NOMO-1 treated with DMSO at 0.1 percent for 48 hours (cell line): ENCODE results near the gene TFAP2D.

ENCODE experiments used
- DNase-seq: peaks from one replicate; lab custom pipeline; 2025; ENCODE audit not compliant: unreplicated experiment; lab: John Stamatoyannopoulos, UW

The TFAP2D gene

DNA sequence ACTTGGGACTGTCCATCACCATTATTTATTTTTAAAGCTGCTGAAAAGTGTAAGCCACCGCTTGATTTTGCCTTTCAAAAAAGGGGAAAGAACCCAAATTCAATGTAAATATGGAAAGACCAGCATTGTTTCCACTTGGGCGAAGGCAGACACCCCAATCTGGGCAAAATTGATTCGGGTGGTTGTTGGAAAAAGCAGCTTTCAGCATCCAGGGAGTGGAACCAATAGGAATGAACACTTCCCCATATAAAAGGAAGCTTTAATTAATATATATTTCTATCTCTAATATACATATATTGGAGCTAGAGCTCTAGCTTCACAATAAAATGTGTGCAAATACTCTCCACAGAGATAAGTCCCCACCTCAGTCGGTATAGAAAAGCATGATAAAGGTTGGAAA lies at the start of gene TFAP2D:
TFAP2D (plus strand) TSS at position 301 of the 400 bp plus-strand sequence. CDS start 530 bp downstream, outside the sequence.
- DNase-seq, result no peak

DNA sequence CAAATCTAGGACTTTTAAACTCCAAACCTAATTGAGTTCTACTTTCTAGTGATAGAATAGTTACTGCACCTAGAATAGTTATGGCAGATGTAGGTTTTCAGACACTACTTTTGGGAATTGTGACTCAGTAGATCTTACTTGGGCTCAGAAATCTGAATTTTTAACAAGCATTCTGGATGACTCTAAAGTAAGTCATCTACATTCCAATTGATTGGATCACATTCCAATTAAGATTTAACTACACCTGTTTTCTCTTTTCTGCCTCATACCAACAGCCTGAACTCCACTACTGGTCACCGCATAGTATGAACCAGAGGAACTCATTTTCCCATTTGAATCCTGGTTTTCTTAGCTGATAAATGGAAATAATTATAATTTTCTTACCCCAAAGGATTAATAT lies 49.5 kb upstream of the TFAP2D start:
- no peak for DNase-seq

DNA sequence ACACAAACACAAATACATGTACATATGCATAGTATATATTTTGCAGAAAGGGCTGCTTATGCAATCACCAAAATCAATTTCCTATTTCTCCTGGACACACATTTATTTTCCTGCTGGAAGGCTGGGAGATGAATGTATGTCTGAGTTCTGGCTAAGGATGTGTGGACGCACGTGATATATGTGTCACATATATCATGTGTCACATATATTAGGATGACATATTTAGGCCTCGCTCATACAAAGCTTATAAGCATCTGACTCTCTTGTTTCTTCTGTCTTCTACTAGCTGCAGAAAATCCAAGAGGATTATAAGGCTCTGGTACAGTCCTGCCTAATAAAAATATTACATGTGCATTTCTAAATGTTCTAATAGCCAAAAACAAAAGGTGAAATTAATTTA lies 47.2 kb upstream of the TFAP2D start:
- no peak for DNase-seq

DNA sequence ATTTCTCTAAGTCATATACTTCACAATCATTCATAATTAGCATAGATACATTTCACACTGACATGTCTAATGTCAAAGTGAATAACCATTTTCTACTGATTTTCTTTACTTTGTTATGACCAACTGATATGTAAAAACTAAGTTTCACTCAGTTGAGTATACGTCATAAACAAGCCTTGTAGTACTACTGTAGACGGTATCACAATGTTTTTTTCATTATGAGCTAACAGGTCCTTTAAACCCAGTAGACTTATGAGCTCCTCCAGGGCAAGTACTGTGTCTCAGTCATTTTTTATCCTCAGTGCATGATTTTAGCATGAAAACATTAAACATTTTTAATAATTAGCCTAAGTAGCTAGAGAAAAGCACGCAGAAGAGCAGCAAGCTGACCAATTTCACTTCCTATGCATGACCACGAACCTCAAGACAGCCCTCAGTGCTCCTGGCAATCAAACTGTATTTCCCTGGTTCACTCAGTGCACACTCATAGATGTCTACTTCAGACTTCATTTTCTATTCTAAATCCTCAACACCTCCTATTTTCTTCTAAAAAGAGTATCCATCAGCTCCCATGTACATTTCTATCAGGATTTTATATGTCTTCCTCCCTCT lies 32.0 kb upstream of the TFAP2D start:
- DNase-seq, result no peak

DNA sequence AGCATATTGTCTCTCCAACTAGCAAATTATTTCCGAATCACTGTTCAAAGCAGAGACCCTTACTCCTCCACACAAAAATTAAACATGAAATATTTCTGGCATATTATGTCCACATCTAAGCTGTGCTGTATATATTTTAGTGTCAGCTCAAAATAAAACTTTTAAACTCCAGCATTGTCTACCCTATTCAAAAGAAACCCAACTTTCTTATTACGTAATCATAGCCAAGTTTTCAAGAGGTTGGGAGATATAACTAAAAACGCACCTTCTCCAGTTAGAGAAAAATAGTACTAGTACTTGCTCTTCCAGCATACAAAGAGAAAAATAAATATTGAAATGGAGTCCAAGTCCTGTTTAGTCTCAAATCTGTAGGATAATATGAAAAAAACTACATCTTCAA lies 24.1 kb upstream of the TFAP2D start:
- no peak for DNase-seq

DNA sequence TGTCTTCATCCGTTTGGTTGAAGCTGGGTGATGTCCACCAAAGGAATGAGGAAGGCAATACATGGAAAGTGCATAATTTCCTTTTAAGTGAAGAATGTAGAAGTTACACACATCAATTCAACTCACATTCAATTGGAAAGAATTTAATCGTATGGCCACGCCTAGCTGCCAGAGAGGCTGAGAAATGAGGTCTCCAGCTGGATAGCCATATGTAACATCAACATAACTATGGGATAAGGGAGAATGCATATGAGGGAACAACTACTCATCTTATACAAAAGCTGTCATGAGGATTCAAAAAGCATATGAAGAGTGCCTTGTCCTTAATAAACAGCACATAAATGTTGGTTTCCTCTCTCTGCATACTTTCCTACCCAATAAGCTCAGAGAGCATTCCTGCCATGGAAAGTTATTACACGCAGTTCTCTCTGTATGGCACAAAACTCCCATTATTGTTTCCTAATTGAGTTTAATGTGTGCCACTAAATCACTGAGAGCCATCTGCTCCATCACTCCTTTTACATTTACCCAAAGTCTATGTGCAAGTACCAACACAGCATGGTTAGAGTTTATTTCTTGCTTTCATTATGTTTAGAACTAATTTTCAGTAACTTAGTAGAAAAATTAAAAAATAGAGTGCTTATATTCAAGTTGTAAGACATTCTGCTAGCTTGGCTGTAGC lies 21.4 kb upstream of the TFAP2D start:
- DNase-seq, result no peak

DNA sequence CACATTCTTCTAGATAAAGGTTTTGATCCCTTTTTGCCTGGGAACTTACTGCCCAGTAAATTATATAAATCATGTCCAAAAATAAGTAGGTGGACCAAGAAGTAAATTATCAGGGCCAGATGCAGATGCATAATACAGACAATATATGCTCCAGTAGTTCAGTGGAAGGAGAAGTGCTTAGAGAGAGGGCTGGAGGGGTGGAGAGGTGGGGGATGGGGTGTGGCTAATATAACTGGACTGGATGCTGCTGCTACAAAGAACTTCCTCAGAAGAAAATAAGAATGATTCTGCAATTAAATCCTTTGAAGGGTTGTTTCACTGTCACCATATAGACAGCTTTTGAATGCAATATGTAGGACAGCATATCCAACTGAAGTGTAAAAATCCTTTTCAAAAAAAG lies 14.8 kb upstream of the TFAP2D start:
- no peak for DNase-seq

DNA sequence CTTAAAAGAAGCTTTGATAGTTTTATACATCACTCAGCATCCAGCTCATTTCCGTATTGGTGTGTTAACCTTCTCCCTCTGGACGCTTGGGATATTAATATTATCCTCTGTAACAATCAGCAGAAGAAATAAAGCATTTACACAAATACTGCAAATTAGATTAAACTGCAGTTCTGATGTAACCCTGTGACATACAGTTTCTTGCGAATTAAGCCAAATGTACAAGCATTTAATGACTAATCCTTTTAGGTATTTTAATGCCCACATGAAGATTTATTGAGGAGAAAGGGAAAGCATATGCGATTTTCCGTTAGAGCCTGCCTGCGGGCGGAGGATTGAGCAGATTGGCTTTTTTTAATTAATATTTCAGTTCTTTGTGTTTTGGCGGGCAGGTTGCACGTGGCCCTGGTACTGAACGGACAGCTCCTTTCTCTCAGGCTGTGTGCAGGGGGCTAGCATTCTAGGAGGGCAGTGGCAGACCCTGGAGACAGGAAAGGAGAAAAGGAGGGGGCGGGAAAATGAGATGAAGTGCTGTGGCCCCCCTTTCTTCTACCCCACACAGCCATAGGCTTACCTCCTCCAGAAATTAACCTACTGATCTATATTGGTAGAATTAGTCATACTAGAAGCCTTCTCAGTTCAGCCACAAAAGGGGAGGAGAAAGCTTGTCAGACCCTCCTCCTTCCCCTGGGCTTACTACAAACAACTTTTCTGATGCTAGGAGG lies 14.1 kb upstream of the TFAP2D start:
- DNase-seq, result no peak

DNA sequence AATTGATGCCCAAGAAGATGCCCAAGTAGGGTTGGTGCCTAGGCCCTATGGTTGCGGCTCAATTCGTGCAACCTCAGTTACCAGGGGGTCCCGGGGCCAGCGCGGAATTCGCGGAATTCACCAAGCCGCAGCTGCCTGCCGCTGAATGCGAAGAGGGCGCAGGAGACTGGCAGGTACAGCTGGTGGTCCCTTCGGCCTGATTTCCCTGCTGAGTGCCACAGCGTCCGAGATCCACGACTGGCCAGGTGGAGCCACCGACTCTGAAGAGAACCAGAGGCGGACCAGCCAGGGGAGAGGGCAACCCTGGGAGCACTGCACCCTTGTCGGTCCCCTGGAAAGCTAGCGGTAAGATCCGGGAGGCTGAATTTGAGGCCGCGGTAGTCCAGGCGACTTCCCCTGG lies 6.8 kb upstream of the TFAP2D start:
- no peak for DNase-seq

DNA sequence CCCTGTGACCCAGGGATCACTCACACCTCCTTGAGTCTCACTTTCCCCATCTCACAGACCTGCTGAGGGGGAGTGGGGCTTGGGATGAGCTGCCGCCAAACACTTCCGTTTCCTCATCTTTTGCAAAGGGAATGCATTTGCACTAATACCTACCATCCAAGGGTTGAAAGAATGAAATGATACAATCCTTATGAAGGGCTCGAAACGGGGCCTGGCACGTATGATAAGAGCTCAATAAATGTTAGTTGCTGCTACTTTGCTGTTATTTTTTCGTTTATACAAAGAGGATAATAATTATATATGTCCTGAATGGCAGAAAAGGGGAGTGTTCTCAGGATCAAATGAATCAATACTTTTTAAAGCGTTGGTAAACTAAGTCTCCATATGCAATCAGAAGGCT lies 6.1 kb upstream of the TFAP2D start:
- no peak for DNase-seq

DNA sequence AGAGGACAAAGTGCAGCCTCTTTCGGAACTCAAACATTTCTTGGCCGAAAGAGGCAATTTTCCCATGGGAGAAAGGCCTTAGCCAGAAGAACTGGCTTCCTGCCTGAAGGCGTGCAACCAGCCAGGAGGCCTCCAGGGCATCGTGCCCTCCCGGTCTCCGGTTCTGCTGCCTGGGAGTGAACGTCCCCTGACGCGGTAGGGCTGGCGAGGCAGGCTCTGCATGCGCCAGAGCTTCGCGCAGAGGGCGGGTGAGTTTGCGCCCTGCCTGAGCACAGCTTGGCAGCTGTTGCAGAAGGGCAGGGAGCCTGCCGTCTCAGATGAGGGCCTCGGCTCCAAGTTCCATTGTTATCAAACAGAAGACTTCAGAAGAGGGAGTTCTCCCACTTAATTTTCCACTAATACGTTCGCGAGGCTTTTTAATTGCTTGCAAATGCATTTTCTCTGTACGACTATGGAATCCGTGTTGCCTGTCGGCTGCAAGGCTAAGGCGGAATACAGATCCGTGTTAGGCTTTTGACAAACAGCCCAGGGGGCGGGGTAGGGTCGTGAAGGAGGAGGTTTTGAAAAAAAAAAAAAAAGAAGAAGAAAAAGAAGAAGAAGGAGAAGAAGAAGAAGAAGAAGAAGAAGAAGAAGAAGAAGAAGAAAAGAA lies 5.5 kb upstream of the TFAP2D start:
- no peak for DNase-seq

DNA sequence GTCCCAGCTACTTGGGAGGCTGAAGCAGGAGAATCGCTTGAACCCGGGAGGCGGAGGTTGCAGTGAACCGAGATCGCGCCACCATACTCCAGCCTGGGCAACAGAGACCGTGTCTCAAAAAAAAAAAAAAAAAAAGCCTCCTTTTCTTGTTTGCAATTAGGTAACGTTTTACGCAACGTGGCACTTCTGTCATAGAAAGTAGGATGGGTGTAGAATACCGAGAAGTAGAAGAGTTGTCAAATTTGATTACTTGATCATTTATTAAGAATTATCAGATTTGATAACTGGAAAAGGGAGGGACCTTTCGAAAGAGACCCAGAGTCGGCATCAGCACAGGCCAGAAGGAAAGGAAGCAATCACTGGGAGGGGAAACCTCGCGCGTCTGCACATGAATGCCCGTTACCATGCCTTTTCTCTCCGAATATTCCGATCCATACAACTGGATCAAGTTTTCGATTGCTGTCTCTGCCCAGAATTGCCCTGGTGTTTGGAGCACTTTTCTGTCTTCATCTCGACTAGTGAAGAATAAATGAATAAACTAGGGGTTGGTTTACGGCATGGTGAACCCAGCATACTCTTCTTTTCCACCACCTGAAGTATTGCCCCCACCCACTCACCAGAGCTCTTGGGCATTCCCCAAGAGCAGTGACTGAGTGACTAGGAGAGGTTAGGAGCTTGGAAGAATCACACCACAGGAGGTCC lies 4.5 kb upstream of the TFAP2D start:
- DNase-seq, result no peak

DNA sequence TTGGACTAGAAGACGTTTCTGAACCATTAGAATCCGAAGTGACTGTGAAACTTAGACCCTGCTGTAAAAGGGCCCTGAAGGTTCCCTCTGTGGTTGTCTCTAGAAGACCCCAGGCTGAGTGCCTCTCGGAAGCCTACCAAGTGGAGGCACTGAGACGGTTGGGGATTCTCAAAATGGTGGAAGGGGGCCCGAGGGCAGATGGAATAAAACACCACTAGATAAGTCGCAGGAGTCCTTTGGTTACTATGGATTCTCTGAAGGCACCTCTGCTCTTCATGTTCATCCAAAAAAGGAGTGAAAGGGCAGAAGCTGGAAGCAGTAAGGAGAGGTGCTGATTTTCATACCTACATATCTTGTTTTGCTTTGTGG lies 4.0 kb upstream of the TFAP2D start:
- DNase-seq, result no peak

DNA sequence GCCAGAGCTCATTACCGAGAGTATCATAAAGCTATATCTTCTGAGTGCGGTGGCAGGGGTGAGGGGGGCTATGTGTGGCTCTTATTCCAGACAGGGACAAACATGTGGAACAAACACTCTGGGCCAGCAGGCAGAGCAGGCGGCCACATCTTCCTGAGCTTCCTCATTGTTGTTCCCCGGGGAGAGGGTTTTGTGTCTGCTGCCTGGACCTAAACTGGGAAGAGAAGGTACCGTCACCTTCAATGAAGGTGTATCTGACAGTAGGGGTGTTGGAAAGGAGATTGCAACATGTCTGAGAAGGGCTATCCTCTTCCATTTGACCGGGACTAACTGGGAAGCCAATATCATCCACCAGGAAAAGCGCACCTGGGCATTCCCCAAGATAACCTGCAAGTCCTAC lies 1.6 kb upstream of the TFAP2D start:
- DNase-seq, result no peak

DNA sequence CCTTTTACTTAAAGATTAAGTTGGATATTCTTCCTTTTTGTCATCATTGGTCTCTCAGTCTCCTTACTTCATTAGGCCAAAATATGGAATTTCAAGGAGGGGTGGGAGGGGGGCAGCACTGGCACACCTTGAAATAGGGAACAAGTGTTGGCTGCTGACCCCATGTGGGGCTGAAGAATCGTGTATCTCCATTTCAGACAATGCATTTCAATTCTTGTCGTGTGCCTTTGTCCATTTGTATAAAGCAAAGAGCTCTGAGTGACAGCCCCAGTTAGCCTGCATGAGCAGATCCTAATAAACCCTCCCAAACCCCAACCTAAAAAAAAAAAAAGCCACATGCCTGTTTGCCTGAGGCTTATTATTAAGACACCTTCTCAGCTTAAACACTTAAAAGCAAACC lies 1.0 kb upstream of the TFAP2D start:
- no peak for DNase-seq

DNA sequence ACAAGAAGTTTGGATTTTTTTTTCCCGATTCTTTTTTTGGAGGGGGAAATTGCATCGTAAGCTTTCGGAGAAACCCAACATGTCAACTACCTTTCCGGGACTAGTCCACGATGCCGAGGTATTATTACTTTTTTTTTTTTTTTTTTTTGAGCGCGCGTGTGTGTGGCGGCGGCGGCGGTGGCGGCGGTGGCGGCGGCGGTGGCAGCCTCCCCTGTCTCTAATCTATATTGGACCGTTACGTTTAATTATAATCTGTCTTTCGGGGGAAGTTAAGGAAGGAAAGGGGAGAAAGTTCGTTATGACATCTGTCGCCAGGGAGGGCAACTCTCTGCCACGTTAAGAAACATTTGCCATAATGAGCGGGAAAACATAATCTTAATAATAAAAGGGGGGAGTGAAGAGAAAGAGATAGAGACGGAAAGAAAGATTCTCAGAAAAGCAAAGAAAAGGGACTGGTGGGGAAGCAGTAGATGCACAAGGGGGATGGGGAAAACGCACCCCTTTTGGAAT lies 706 bp downstream of the TFAP2D start:
- no peak for DNase-seq

DNA sequence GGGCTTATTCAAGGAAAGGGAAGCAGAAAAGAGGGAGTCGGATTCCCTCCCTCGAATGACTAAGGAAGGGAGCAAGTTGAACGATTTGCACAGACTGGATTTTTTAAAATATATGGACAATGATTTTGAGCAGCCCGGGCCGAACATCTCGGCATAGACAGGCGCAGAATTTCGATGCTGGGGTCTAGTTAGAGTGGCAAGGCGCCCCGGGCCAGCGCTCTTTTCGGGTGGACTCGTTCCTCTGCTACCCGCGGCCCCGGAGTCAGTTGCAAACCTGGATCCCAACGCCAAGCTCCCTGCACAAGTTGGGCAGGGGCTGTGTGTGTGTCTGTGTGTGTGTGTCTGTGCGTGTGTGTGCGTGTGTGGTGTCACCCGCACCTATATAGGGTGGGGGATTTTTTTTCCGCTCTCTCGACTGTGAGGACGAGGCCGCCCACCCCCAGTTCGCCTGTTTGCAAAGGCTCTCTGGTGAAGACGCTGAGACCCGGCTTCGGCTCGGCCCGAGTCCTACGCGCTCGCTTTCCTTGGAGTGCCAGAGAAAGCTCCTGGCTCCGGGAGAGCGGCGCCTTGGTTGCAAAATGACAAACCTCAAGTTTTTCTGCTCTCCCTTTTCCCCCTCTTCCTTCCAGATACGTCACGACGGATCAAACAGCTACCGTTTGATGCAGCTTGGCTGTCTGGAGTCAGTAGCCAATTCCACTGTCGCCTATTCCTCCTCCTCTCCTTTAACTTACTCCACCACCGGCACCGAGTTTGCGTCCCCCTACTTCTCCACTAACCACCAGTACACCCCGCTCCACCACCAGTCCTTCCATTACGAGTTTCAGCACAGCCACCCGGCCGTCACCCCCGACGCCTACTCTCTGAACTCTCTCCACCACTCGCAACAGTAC lies 1.4 kb downstream of the TFAP2D start:
- DNase-seq, result no peak

DNA sequence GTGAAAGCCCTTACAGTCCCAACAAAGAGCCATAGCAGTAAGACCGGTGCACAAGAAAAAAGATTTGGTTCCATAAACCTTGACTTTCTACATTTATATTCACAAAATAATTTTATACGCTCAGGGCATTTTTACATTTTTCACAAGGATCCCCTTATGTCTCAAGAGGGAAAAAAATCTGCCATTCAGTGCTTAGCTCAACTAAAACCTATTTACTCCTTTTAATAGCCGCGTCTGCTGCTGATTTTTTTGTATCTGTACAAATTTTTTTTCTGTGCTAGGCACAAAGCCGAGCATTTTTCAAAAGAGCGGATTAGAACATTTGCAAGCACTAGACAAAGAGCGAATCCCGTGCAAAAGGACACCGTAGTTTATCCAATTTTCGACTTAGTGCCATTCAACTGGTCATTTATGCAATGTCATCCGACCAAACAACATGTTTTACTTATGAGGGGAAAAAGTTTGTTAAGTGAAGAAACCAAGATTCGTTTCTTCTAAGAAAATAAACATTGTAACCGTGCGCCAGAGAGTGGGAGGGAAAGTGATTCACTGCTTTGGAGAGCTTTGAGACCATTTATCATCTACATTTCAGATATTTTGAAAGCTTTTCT lies 3.7 kb downstream of the TFAP2D start:
- DNase-seq, result no peak

DNA sequence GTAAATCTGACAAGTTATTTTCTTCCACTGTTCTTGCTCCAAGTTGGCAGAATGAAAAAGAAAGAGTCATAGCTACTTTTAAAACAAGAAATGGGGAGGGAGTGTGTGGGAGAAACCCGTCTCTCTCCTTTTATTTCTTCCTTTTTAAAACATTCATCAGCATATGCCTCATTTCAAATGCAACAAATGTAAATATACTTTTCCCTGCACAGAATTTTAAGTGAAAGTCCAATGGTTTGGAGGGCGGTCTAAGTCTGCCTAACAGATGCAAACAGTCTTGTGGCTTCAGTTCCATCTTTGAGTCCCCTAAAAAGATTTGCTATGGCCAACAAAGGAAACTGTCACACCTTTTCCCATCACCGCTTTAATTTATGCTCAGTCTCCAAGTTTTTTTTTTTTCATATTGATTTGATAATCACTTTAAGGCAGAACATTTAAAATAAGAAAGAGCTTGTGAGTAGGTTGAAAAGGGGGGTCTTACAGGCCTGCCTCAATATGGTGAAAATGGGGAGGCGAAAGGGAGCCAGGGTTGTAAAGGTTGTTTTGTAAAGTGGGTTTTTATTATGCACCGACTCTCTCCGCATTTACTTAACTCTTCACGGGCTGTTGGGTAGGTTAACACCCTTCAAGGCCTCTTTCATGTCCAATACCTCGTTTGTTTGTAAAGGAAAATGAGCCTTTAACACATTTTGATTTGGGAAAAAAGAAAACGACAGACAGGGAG lies 4.6 kb downstream of the TFAP2D start:
- no peak for DNase-seq
